Erythroblast (primary cell): ENCODE results near the gene HNF1B.

Source experiments
- DNase-seq, 2 experiments: peaks; one replicate each; lab custom pipeline; 2025; lab: John Stamatoyannopoulos, UW
- GATA1 ChIP-seq: IDR thresholded peaks from 2 replicates; pipeline ENCODE4 v1.6.1; 2011; ENCODE audit warnings: low read depth, mild to moderate bottlenecking, control low read depth, low read length, moderate library complexity
- POLR2A ChIP-seq: IDR thresholded peaks from 2 replicates; pipeline ENCODE4 v1.6.1; 2011; ENCODE audit warnings: mild to moderate bottlenecking, low read length

HNF1B gene

DNA sequence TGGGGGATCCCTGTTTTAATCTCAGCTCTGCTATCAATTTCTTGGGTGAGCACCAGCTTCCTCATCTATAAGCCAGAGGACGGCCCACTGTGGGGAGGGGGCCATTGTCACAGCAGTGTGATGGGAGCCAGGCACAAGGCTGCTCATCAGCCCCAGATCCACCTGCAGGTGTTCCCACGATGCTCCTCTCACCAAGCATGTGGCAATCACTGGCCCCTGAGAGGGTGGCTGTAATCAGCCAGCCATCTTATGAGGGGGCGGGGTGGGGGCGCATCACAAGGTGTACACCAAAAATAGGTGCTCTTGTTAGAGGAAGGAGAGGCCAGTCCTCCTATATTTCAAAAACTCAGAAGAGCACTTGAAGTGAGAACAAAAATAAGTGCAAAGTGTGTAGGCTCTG, 31.2 kb downstream of the HNF1B start:
- no peak for DNase-seq
- TF ChIP-seq POLR2A (no peak), GATA1 (no peak)

DNA sequence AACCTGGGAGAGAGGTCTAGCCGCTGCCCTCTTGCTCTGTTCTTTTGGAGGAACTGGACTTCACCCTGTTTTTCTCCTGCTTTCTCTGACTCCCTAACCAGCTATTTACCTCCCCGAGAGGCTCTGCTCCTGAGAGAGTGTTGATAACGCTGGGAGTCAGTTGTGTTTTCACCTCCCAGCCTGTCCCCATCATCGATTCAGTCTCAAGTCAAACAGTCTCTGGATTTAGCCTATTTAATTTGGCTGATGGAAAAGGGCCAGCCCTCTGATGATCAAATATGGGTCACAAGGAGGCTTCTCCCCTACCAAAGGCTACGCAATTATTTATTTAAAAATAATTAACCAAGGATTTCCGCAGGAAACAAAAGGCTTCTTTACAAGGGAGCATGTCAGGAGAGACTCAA, 31.8 kb downstream of the HNF1B start:
- no peak for DNase-seq
- TF ChIP-seq GATA1 (no peak), POLR2A (no peak)

- no peak for TF ChIP-seq POLR2A
- TF ChIP-seq GATA1 = no peak
Observed at GRCh38 chr17:37711113-37711512, 33.7 kb downstream of the HNF1B start.

DNA sequence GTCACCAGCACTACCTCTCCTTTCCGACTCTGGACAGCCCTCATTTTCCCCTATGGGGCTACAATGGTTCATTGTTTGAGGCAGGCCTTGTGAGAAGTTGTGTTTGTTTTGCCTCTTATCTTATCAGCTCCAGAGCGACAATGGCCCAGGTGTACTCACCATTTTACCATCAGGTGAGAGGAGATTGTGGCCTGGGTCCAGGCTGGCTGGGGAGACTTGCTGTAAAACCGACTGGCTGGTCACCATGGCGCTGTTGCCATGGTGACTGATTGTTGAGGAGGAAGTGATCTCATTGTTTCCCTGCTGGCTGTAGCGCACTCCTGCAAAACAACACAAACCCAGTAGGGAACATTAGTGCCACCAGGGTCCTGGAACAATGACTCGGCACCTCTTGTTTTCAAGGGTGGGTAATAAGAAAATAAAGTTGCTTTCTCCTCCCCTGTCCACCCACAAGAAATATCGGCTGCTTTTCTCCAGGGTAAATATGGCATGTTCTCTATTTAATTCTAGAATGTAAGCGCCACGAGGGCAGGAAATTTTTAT, 34.4 kb downstream of the HNF1B start:
- TF ChIP-seq POLR2A (no peak), GATA1 (no peak)
- DNase-seq = peak; percentile 46 to 83

More at GRCh38 chr17:37711113-37711512, 33.7 kb downstream of the HNF1B start:
- DNase-seq = no peak

DNA sequence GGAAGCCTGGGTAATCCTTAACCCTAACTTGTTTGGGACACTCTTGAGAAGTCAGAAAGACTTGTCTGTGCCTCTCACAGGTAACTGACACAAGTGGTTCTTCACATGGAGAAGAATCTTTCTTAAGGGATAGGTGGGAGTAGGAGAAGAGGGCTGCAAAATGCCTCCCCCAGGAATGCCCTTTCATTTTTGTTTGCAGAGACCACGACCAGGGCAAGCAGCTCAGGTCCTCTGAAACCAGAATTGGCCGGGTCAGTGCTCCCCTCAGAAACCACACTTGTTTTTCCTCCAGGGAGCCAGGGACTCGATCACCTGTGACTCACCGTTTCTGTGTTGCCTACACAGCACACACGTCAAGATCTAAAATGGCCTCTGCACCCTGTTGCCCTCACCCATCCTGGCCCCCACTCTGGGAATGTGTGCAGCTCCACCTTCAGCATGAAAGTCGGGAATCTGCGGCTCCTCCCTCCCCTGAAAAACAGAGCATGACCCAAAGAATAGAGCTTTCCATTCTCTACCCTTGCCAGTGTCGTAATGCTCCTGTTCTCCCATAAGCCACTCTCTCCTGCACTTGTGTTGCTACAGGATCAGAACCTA, 36.1 kb downstream of the HNF1B start:
- TF ChIP-seq GATA1 (no peak), POLR2A (no peak)
- no peak for DNase-seq

- no peak for DNase-seq
- TF ChIP-seq POLR2A = no peak
- no peak for TF ChIP-seq GATA1
Observed at GRCh38 chr17:37708008-37708615, 36.7 kb downstream of the HNF1B start.

GRCh38 chr17:37706446-37706845, 38.4 kb downstream of the HNF1B start:
- no peak for DNase-seq
- TF ChIP-seq GATA1 = no peak
- no peak for TF ChIP-seq POLR2A

DNA sequence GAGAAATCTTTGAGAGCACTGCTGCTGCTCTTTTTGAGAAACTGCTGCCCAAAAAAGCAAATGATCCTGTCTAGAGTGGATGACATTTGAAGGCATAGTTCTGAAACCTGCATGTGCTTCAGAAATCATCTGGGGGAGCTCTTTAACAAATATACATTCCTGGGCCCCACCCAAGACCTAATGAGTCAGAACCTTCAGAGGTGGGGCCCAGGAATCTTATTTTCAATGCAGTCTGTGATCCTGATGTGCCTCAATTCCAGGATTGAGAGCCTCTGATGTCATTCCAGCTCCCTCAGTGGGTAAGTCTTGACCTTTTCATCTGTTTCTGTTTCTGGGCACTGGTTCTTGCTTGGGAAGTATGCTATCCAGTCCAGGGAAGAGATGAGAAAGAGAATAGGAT, 42.3 kb downstream of the HNF1B start:
- TF ChIP-seq POLR2A = no peak
- no peak for TF ChIP-seq GATA1
- peak; percentile 53 to 62 for DNase-seq

DNA sequence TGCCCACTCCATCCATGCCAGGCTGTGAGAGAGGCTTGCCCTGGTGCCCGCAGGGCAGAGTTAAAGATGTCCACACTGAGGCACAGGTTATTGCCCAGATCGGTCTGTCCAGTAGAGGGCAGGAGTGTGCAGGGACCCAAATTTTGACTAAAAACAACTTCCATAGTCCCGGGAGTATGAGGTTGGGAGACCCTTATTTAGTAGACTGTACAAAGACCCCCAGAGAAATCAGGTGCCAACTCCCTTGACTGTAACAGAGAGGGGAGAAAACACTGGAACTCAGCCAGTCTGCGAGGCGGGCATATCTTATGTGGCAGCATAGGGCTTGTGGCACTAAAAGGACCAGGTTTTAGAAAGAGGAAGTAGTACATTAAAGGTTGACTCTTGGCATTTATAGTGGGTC, 43.4 kb downstream of the HNF1B start:
- DNase-seq = peak; percentile 49 to 71

DNA sequence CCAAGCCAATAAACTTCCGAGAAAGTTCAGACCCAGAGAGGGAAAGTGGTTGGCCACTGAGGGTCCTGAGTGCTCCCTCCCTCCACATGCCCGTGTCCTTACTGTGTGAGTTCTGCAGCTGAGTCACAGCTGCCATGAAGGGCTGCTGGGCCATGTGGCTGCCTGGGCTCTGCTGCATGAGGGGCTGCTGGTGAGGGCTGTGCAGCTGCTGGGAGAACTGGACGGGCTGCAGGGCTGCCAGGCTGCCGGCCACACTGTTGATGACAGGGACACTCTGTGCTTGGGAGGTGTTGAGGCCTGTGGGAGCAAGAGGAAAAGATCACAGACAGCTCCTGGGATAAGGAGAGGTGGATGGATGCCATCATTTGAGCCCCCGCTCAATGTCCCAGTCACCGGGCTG, 44.0 kb downstream of the HNF1B start:
- no peak for DNase-seq
- TF ChIP-seq POLR2A (no peak), GATA1 (no peak)

More for the DNA sequence above, 43.4 kb downstream of the HNF1B start:
- TF ChIP-seq POLR2A (no peak), GATA1 (no peak)

DNA sequence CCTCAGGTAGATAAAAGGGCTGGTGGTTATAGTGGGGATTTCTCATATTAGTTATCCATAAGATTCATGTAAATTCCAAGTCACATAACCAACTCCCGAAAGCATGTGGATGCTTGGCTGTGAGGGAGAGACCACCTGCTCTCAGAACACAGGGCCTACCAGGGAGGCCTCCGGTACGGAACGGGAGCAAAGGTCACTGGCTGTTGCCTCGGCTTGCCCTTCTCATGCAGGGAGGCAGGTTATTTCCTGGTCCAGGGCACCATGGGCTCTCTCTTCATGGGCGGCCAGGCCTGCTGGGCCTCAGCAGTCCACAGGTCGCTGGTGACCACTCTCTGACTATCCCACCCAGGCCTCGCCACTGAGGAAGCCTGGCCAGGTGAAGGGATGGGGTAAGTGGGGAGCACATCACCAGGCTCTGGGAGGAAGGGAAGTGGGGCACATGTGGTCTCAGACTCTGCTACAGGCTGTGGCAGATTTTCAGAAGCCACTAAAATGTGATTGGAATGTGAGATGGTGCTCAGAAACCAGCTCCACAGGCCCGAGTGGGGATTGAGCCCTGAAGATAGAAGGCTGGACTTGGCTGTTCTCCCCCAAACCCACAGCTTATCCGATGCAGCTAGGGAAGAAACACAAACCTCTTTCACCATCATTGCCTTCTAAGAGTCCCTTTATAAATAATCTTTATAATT, 45.4 kb downstream of the HNF1B start:
- TF ChIP-seq GATA1 = no peak
- TF ChIP-seq POLR2A = no peak
- no peak for DNase-seq

- TF ChIP-seq POLR2A (no peak), GATA1 (no peak)
Observed at GRCh38 chr17:37698911-37699255, 46.0 kb downstream of the HNF1B start.

DNA sequence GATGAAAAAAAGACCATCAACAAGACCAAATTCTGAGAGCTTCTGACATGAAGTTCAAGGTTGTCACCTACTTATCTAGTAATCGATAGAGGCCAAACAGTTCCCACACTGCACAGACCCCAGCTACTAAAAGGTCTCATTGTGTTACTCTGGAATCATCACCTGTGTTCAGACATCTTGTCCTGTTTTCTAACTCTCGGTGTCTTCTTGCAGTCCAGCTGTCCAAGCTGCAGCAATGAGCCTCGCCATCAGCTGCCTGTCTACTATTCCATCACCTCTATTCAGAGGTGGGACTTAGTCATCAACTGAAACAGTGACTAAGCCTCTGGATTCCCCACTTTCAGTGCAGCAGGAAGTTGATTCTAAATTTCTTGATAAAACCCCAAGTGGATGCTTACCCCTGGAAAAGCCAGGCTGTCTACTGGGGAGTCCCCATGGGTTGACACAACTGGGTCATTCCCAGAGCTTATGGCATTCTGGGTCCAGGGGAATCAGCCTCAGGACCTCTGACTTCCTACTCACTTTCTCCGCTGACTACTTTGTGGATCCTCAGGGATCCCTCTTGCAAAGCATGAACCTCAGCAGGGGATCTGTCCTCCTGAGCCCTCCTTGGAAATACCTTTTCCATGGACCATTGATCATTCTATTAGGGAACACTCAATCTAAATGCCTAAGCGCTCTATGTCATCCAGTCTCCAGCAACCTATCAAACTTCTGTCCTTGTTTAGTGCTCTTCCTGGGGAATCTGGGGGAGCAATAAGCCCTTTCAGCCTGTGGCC, 46.5 kb downstream of the HNF1B start:
- TF ChIP-seq POLR2A (no peak), GATA1 (no peak)

More at GRCh38 chr17:37698911-37699255, 46.0 kb downstream of the HNF1B start:
- no peak for DNase-seq

More for the DNA sequence above, 46.5 kb downstream of the HNF1B start:
- DNase-seq = no peak
